ENCODE data around the gene LIF. TPM values are rescaled to one million over a fixed set of nuclear protein-coding genes. Genes with fewer than 3 reads are reported as not detected.

The LIF gene
- total RNA-seq, 1 donor from 2014 or later = 18.9 TPM

- H3K27me3 Mint-ChIP-seq (ENCODE audit: low read depth) = no peaks in the 10 kb centered on the region
- TF ChIP-seq CTCF (IDR thresholded peaks at IDR 0.05) = no peak
- H3K4me3 Mint-ChIP-seq (ENCODE audit: unreplicated experiment) = no peak overlapping the region
- peaks cover 15% of the 10 kb centered on the region for H3K36me3 Mint-ChIP-seq (ENCODE audit: low read depth)
- peaks cover 27% of the 10 kb centered on the region for H3K4me1 Mint-ChIP-seq (ENCODE audit: low read depth)
- peak overlapping the region; percentile 37 for H3K27ac Mint-ChIP-seq (ENCODE audit: unreplicated experiment)
- H3K9me3 Mint-ChIP-seq (ENCODE audit: low read depth) = no peaks in the 10 kb centered on the region
- DNase-seq (ENCODE audit: low spot score) = no peak
Observed at GRCh38 chr22:30293026-30293425, 46.5 kb upstream of the LIF start.

- H3K27me3 Mint-ChIP-seq (ENCODE audit: low read depth) = no peaks in the 10 kb centered on the region
- H3K27ac Mint-ChIP-seq (ENCODE audit: unreplicated experiment) = peak overlapping the region; percentile 88
- H3K36me3 Mint-ChIP-seq (ENCODE audit: low read depth) = peaks cover 14% of the 10 kb centered on the region
- no peaks in the 10 kb centered on the region for H3K9me3 Mint-ChIP-seq (ENCODE audit: low read depth)
- no peak for DNase-seq (ENCODE audit: low spot score)
- no peak overlapping the region for H3K4me3 Mint-ChIP-seq (ENCODE audit: unreplicated experiment)
- no peak for TF ChIP-seq CTCF (IDR thresholded peaks at IDR 0.05)
- H3K4me1 Mint-ChIP-seq (ENCODE audit: low read depth) = peaks cover 31% of the 10 kb centered on the region
Observed at GRCh38 chr22:30292069-30292970, 45.8 kb upstream of the LIF start.

- DNase-seq (ENCODE audit: low spot score) = no peak
Observed at GRCh38 chr22:30291058-30291892, 44.7 kb upstream of the LIF start.

GRCh38 chr22:30290342-30291057, 43.9 kb upstream of the LIF start:
- Mint-ChIP-seq H3K4me3 (ENCODE audit: unreplicated experiment) (peak overlapping the region; percentile 77), H3K4me1 (ENCODE audit: low read depth) (peaks cover 31% of the 10 kb centered on the region), H3K36me3 (ENCODE audit: low read depth) (peaks cover 15% of the 10 kb centered on the region), H3K27ac (ENCODE audit: unreplicated experiment) (peak overlapping the region; percentile 88), H3K27me3 (ENCODE audit: low read depth) (no peaks in the 10 kb centered on the region), H3K9me3 (ENCODE audit: low read depth) (no peaks in the 10 kb centered on the region)
- TF ChIP-seq CTCF (IDR thresholded peaks at IDR 0.05) = no peak
- no peak for DNase-seq (ENCODE audit: low spot score)

More at GRCh38 chr22:30291058-30291892, 44.7 kb upstream of the LIF start:
- Mint-ChIP-seq H3K27ac (ENCODE audit: unreplicated experiment) (peak overlapping the region; percentile 88), H3K4me1 (ENCODE audit: low read depth) (peaks cover 31% of the 10 kb centered on the region), H3K36me3 (ENCODE audit: low read depth) (peaks cover 15% of the 10 kb centered on the region), H3K27me3 (ENCODE audit: low read depth) (no peaks in the 10 kb centered on the region), H3K4me3 (ENCODE audit: unreplicated experiment) (no peak overlapping the region), H3K9me3 (ENCODE audit: low read depth) (no peaks in the 10 kb centered on the region)
- TF ChIP-seq CTCF (IDR thresholded peaks at IDR 0.05) = no peak

GRCh38 chr22:30289980-30290313, 43.4 kb upstream of the LIF start:
- Mint-ChIP-seq H3K27me3 (ENCODE audit: low read depth) (no peaks in the 10 kb centered on the region), H3K4me1 (ENCODE audit: low read depth) (peaks cover 31% of the 10 kb centered on the region), H3K4me3 (ENCODE audit: unreplicated experiment) (peak overlapping the region; percentile 77), H3K36me3 (ENCODE audit: low read depth) (peaks cover 17% of the 10 kb centered on the region), H3K27ac (ENCODE audit: unreplicated experiment) (peak overlapping the region; percentile 88), H3K9me3 (ENCODE audit: low read depth) (no peaks in the 10 kb centered on the region)
- no peak for DNase-seq (ENCODE audit: low spot score)
- peak; percentile 26 for TF ChIP-seq CTCF (IDR thresholded peaks at IDR 0.05)
